Uterus (tissue), 2 donors: ENCODE results near the gene ZNF202.
A peak's percentile ranks its signal among the peaks of the same experiment; 100 is the strongest.

ENCODE experiments used
- CTCF ChIP-seq, 4 experiments: fragments of 200-600 bp in 2 of 4; fragments of 450-650 bp in 2 of 4; sonication (generic) in 2 of 4; IDR thresholded peaks; one replicate each; pipeline ENCODE4 v1.5.1; 2016 to 2019; ENCODE audit warnings: antibody characterized with exemption in 4 of 4, mild to moderate bottlenecking in 2 of 4, moderate library complexity in 1 of 4
- POLR2A ChIP-seq, 2 donors: fragments of 450-650 bp; IDR thresholded peaks; one replicate each; pipeline ENCODE4 v1.6.1; 2016; ENCODE audit warnings: antibody characterized with exemption in 2 of 2, mild to moderate bottlenecking in 1 of 2, moderate library complexity in 1 of 2

DNA sequence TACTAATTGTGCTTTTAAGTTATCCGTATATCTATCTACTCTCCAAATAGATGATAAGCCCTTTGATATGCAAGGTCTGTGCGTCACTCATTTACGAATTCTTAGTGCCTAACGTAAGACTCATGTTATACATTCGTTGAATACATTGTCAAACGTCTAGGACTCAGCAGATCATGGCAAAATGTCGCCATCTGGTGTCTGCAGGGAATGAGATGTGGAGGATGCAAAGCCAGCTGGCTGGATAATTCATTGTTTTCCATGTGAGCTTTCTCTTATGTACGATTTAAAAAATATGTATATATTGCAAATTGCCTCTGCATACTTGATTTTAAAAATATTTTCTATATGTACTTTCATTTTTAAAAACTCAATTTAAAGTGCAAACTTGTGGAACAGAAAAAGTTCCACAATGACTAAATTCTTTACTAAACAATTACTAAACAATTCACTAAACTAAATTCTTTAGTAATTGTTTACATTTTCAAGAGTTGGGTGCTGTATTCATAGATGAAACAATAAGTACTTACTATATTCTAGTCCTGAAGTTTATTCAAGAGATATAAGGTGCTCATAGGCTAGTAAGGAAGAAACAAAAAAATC, 33.8 kb downstream of the ZNF202 start:
- TF ChIP-seq CTCF (IDR thresholded peaks at IDR 0.05) (peak; percentile 59 to 70 (median 64)), POLR2A (IDR thresholded peaks at IDR 0.05) (no peak)
